ENCODE measurements around the gene SLC16A8.

SLC16A8 gene

GRCh38 chr22:38082986-38083710, 836 bp downstream of the SLC16A8 start:
- H3K4ac ChIP-seq (ENCODE audit: low read length): peak overlapping the region; percentile 43
- H3K27me3 ChIP-seq (ENCODE audit: control insufficient read depth in 3 of 3, insufficient read depth in 3 of 3, low read depth in 1 of 3, low read length in 3 of 3): peaks cover 0 to 29% (median 7%) of the 10 kb centered on the region in 3 experiments
- peak overlapping the region; percentile 97 for H3K18ac ChIP-seq (ENCODE audit: low read length)
- peak overlapping the region; percentile 100 for H2BK15ac ChIP-seq (ENCODE audit: low read length)
- no peaks in the 10 kb centered on the region for H3K9me3 ChIP-seq (replicated peaks in 1 of 2; ENCODE audit: control insufficient read depth in 2 of 2, insufficient read depth in 1 of 2, low read depth in 1 of 2, low read length in 2 of 2)
- H3K79me1 ChIP-seq (ENCODE audit: low read depth, low read length): peaks cover 4% of the 10 kb centered on the region
- DNase-seq (ENCODE audit: low spot score): no peak
- H3K36me3 ChIP-seq (replicated peaks in 1 of 2; ENCODE audit: control insufficient read depth in 2 of 2, insufficient read depth in 2 of 2, low read length in 2 of 2): peaks cover 0 to 2% of the 10 kb centered on the region in 2 donors
- no peak overlapping the region for H3K9ac ChIP-seq (ENCODE audit: low read depth, low read length, poor library complexity)
- no peak overlapping the region for H3K4me3 ChIP-seq (ENCODE audit: low read length in 2 of 2)
- H3K4me1 ChIP-seq (ENCODE audit: control insufficient read depth in 2 of 2, insufficient read depth in 1 of 2, low read depth in 1 of 2, low read length in 2 of 2): peaks cover 10 to 51% of the 10 kb centered on the region in 2 donors
- H2BK120ac ChIP-seq (ENCODE audit: low read depth, low read length): peak overlapping the region; percentile 69
- H3K4me2 ChIP-seq (ENCODE audit: insufficient read depth, low read length, poor library complexity, severe bottlenecking): no peak overlapping the region
- H4K8ac ChIP-seq (ENCODE audit: low read depth, low read length): no peak overlapping the region
- H3K14ac ChIP-seq (ENCODE audit: low read length): peak overlapping the region; percentile 9
- H2AK5ac ChIP-seq (ENCODE audit: low read depth, low read length): peak overlapping the region; percentile 84
- peak overlapping the region; percentile 12 for H3K27ac ChIP-seq (replicated peaks; ENCODE audit: low read length)
- peak overlapping the region; percentile 85 for H2BK5ac ChIP-seq (ENCODE audit: low read length)
- H2AFZ ChIP-seq (ENCODE audit: low read length): no peak overlapping the region
- H4K91ac ChIP-seq (ENCODE audit: low read depth, low read length, poor library complexity): peak overlapping the region; percentile 79
- no CpG with 5 or more reads among the region's 24 CpGs for WGBS, 2 donors (ENCODE audit: extremely low coverage in 2 of 2, insufficient read length in 2 of 2, insufficient replicate concordance in 1 of 2)
- H2BK12ac ChIP-seq (ENCODE audit: low read length): peak overlapping the region; percentile 84
- peak overlapping the region; percentile 98 for H3K23ac ChIP-seq (ENCODE audit: low read depth, low read length, poor library complexity)

GRCh38 chr22:38081941-38082828, 1.8 kb downstream of the SLC16A8 start:
- H3K4me1 ChIP-seq (ENCODE audit: control insufficient read depth in 2 of 2, insufficient read depth in 1 of 2, low read depth in 1 of 2, low read length in 2 of 2): peaks cover 10 to 47% of the 10 kb centered on the region in 2 donors
- H3K9ac ChIP-seq (ENCODE audit: low read depth, low read length, poor library complexity): no peak overlapping the region
- no peak overlapping the region for H4K91ac ChIP-seq (ENCODE audit: low read depth, low read length, poor library complexity)
- H3K36me3 ChIP-seq (replicated peaks in 1 of 2; ENCODE audit: control insufficient read depth in 2 of 2, insufficient read depth in 2 of 2, low read length in 2 of 2): peaks cover 0 to 2% of the 10 kb centered on the region in 2 donors
- H3K4ac ChIP-seq (ENCODE audit: low read length): no peak overlapping the region
- peak overlapping the region; percentile 84 for H2AK5ac ChIP-seq (ENCODE audit: low read depth, low read length)
- no peak overlapping the region for H2BK120ac ChIP-seq (ENCODE audit: low read depth, low read length)
- no CpG with 5 or more reads among the region's 52 CpGs for WGBS, 2 donors (ENCODE audit: extremely low coverage in 2 of 2, insufficient read length in 2 of 2, insufficient replicate concordance in 1 of 2)
- peaks cover 4% of the 10 kb centered on the region for H3K79me1 ChIP-seq (ENCODE audit: low read depth, low read length)
- H2BK5ac ChIP-seq (ENCODE audit: low read length): peak overlapping the region; percentile 85
- H3K9me3 ChIP-seq (replicated peaks in 1 of 2; ENCODE audit: control insufficient read depth in 2 of 2, insufficient read depth in 1 of 2, low read depth in 1 of 2, low read length in 2 of 2): no peaks in the 10 kb centered on the region
- H2BK15ac ChIP-seq (ENCODE audit: low read length): peak overlapping the region; percentile 100
- H4K8ac ChIP-seq (ENCODE audit: low read depth, low read length): no peak overlapping the region
- peak overlapping the region; percentile 97 for H3K18ac ChIP-seq (ENCODE audit: low read length)
- peak overlapping the region; percentile 84 for H2BK12ac ChIP-seq (ENCODE audit: low read length)
- no peak overlapping the region for H2AFZ ChIP-seq (ENCODE audit: low read length)
- H3K4me2 ChIP-seq (ENCODE audit: insufficient read depth, low read length, poor library complexity, severe bottlenecking): peak overlapping the region; percentile 11
- no peak overlapping the region for H3K27ac ChIP-seq (replicated peaks; ENCODE audit: low read length)
- H3K27me3 ChIP-seq (ENCODE audit: control insufficient read depth in 3 of 3, insufficient read depth in 3 of 3, low read depth in 1 of 3, low read length in 3 of 3): peaks cover 0 to 29% (median 7%) of the 10 kb centered on the region in 3 experiments
- no peak for DNase-seq (ENCODE audit: low spot score)
- H3K14ac ChIP-seq (ENCODE audit: low read length): peak overlapping the region; percentile 71
- H3K23ac ChIP-seq (ENCODE audit: low read depth, low read length, poor library complexity): peak overlapping the region; percentile 94
- no peak overlapping the region for H3K4me3 ChIP-seq (ENCODE audit: low read length in 2 of 2)

GRCh38 chr22:38081636-38081940, 2.4 kb downstream of the SLC16A8 start:
- Histone ChIP-seq H2BK5ac (ENCODE audit: low read length) (no peak overlapping the region), H4K8ac (ENCODE audit: low read depth, low read length) (no peak overlapping the region), H3K36me3 (replicated peaks in 1 of 2; ENCODE audit: control insufficient read depth in 2 of 2, insufficient read depth in 2 of 2, low read length in 2 of 2) (peaks cover 0 to 2% of the 10 kb centered on the region in 2 donors), H3K9me3 (replicated peaks in 1 of 2; ENCODE audit: control insufficient read depth in 2 of 2, insufficient read depth in 1 of 2, low read depth in 1 of 2, low read length in 2 of 2) (no peaks in the 10 kb centered on the region), H3K4ac (ENCODE audit: low read length) (peak overlapping the region; percentile 17), H2AFZ (ENCODE audit: low read length) (no peak overlapping the region), H2BK15ac (ENCODE audit: low read length) (peak overlapping the region; percentile 100), H3K4me3 (ENCODE audit: low read length in 2 of 2) (peak overlapping the region in 1 of 2 donors; percentile 72), H2AK5ac (ENCODE audit: low read depth, low read length) (peak overlapping the region; percentile 84), H3K18ac (ENCODE audit: low read length) (peak overlapping the region; percentile 94), H3K4me2 (ENCODE audit: insufficient read depth, low read length, poor library complexity, severe bottlenecking) (peak overlapping the region; percentile 57), H3K27ac (replicated peaks; ENCODE audit: low read length) (no peak overlapping the region), H3K23ac (ENCODE audit: low read depth, low read length, poor library complexity) (no peak overlapping the region), H2BK12ac (ENCODE audit: low read length) (peak overlapping the region; percentile 81), H3K4me1 (ENCODE audit: control insufficient read depth in 2 of 2, insufficient read depth in 1 of 2, low read depth in 1 of 2, low read length in 2 of 2) (peaks cover 10 to 45% of the 10 kb centered on the region in 2 donors), H2BK120ac (ENCODE audit: low read depth, low read length) (no peak overlapping the region), H3K14ac (ENCODE audit: low read length) (peak overlapping the region; percentile 25), H3K27me3 (ENCODE audit: control insufficient read depth in 3 of 3, insufficient read depth in 3 of 3, low read depth in 1 of 3, low read length in 3 of 3) (peaks cover 0 to 29% (median 7%) of the 10 kb centered on the region in 3 experiments), H4K91ac (ENCODE audit: low read depth, low read length, poor library complexity) (no peak overlapping the region), H3K9ac (ENCODE audit: low read depth, low read length, poor library complexity) (peak overlapping the region; percentile 80), H3K79me1 (ENCODE audit: low read depth, low read length) (peaks cover 4% of the 10 kb centered on the region)
- WGBS, 2 donors (ENCODE audit: extremely low coverage in 2 of 2, insufficient read length in 2 of 2, insufficient replicate concordance in 1 of 2): no CpG with 5 or more reads among the region's 17 CpGs
- no peak for DNase-seq (ENCODE audit: low spot score)
